Stimulated activated naive CD4-positive, alpha-beta T cell (primary cell): ENCODE measurements around the gene CPNE8.
"Not testable (repeated sequence)": the region's sequence is repeated elsewhere in the genome, so short reads cannot be mapped to it uniquely, and the experiment has no call there.

Source experiments
- DNase-seq, 6 experiments: peaks; one replicate each; lab custom pipeline; 2025; lab: John Stamatoyannopoulos, UW

The CPNE8 gene

GRCh38 chr12:38825006-38825405 is 80.4 kb downstream of the CPNE8 start:
- no peak for DNase-seq

DNA sequence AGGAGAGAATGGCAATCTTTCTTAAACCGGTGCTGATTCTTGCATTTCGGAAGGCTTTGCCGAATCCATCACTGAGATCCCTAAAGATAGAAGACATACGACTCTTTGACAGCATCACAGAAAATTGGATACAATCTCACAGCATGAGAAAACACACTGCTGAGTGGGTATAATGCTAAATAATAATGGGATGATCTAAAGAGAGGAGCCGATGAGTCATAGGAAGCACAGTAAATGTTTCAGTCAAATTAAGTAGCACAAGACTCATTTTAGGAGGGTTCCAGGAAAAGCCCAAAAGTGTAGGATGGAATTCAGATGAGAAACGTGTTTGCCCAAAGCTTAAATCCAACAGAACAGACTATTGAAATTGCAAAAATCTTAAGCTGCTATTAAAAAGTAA is 81.7 kb downstream of the CPNE8 start:
- no peak for DNase-seq

- DNase-seq, result no peak
Observed at GRCh38 chr12:38823314-38823713, 82.1 kb downstream of the CPNE8 start.

DNA sequence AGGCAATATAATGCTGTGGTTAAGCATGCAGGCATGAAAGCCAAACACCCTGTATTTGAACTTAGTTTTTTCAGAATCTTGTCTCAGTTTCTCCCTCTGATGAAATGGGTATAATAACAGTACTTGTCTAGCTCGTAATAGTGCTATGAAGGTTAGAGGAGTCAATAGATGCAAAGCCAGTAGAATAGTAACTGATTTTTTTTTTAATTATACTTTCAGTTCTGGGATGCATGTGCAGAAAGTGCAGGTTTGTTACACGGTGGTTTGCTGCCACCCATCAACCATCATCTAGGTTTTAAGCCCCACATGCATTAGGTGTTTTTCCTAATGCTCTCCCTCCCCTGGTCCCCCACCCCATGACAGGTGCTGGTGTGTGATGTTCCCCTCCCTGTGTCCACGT is 87.4 kb downstream of the CPNE8 start:
- DNase-seq, result no peak

DNA sequence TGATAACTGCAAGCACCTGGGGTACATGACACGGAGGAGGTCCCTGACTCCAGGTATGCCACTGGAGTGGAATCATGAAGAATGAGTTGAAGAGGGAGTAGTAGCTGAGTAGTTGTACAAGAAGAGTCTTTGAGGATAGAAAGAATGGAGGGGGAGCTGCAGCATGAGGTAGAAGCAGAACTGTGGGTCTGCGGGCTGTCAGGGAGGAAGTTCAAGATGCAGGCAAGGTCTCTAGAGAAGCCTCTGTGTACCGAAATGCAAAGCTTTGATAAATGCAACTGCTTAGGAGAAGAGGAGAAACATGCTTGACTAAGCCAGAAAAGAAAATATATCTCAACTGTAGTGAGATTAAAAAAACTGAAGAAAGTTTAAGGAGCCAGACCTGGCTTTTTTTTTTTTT is 91.5 kb downstream of the CPNE8 start:
- no peak for DNase-seq

DNA sequence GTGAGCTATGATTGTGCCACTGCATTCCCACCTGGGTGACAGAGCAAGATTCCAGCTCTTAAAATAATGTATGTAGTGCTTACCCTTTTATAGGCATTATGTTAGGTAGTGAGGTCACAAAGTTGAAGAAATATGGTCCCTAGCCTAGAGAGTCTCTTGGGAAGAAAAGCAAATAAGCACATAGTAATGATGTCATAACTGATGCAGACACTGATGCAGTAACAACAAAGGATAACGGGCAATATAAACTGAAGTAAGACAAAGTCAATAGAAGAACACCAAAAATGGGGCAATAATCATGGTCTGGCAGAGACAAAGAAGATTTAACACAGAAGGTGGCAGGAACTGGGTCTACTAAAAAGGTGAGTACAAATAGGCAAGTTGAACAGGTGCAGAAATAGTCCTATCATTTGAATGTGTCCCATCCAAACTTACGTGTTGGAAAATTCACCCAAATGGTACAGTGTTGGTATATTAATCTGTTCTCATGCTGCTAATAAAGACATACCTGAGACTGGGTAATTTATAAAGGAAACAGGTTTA is 93.5 kb downstream of the CPNE8 start:
- no peak for DNase-seq

GRCh38 chr12:38809832-38810231 is 95.6 kb downstream of the CPNE8 start:
- DNase-seq, result no peak

- no peak for DNase-seq
Observed at GRCh38 chr12:38788106-38788505, 117.3 kb downstream of the CPNE8 start.

DNA sequence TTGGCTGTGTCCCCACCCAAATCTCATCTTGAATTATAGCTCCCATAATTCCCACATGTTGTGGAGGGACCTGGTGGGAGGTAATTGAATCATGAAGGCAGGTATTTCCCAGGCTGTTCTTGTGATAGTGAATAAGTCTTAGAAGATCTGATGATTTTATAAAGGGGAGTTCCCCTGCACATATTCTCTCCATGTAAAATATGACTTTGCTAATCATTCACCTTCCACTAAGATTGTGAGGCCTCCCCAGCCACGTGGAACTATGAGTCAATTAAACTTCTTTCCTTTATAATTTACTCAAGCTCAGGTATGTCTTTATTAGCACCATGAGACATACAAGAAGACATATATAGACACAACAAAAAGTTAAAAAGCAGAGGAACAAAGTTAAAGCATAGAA is 120.0 kb downstream of the CPNE8 start:
- DNase-seq, result no peak

GRCh38 chr12:38783304-38783703 is 122.1 kb downstream of the CPNE8 start:
- no peak for DNase-seq

- no peak for DNase-seq
Observed at GRCh38 chr12:38782359-38782758, 123.0 kb downstream of the CPNE8 start.

DNA sequence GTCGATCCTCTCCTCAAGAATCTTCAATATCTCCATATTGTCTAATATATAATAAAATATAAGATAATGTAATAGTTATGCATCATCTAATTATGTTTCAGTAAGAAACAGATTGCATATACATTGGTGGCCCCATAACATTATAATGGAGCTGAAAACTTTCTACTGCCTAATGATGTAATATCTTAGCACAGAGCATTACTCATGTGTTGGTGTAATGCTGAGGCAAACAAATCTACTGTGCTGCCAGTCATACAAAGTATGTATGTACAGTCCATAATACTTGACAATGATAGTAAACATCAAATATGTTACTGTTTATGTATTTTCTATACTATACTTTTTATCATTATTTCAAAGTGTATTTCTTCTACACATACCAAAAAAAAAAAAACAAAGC is 128.7 kb downstream of the CPNE8 start:
- no peak for DNase-seq

DNA sequence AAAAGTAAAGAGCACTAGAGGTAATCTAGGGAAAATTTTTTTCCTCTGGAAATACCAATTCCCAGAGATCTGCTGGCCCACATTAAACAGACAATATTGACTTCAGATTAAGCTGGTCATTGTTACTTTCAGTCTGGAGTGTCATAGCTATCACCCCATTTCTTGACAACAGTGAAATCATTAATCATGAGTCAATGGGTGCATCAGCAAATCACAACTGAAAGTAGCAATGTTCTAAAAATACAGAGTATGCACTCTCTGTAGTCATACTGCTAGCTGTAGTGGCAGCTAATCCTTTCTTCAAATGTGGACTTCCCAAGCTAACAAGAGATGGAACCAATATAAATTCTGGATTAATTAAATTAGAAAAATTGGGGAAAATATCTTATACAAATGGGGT is 129.9 kb downstream of the CPNE8 start:
- DNase-seq, result no peak

- DNase-seq, result no peak
Observed at GRCh38 chr12:38772437-38772836, 133.0 kb downstream of the CPNE8 start.

DNA sequence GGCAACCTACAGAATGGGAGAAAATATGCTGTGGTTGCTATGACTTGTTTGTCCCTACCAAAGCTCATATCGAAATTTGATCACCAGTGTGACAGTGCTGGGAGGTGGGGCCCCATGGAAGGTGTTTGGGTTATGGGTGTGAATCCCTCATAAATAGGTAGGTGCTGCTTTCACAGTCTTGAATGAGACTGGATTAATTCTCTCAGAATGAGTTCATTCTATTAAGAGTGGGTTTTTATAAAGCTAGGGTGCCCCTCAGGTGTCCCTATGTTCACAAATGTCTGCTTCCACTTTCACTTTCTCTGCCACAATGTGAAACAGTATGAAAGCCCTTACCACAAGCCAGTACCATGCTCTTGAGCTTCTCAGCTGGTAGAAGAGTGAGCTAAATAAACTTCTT is 133.5 kb downstream of the CPNE8 start:
- DNase-seq, result peak in 1 of 6 experiments; percentile 7

DNA sequence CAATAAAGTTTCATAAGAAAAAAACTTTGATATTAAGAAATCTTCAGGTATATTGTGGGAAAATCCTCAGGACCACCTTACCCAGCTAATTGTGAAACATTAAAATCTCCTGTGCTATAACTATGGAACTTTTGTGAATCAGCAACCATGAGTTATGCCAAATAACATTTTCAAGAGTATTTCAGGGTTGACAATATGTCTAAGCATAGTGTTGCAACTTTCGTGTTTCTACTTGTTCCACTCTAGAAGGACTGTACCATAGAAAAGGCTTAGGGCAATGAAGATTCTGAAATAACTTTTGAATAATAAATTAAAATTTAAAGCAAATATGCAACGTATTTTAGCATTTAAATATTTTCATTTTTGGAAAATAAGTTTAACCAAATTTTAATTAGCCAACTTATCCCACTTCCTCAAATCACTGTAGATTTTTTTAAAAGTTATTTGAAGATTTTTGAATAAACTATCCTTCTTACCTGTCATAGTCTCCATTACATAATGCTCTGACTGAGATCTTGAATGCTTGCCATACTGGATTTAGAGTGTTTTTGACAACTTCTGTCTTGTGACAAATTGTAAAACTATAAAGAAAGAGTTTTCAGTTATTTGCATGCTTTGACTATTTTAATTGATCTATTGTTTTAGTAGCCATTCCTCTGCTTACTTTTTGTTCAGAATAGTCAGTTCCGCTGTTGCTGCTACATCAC is 143.6 kb downstream of the CPNE8 start:
- DNase-seq, result no peak

DNA sequence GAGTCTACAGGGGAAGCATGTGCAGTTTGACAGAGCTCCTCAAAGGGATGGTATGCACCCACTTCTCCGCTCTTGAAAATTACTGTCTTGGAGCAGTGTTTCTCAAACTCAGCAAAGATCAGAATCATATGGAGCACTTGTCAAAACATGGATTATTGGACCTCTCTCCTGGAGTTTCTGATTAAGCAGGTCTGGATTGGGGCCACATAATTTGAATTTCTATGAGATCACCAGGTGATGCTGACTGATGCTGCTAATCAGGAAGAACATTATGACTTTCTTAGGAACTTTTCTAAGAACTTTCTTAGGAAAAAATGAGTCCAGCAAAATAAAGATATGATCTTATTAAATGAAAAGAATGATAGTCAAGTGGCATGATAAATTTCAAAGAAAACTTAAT is 144.3 kb downstream of the CPNE8 start:
- no peak for DNase-seq

- DNase-seq, result no peak
Observed at GRCh38 chr12:38759621-38760020, 145.8 kb downstream of the CPNE8 start.

- no peak for DNase-seq
Observed at GRCh38 chr12:38746744-38747143, 158.6 kb downstream of the CPNE8 start.

- no peak for DNase-seq
Observed at GRCh38 chr12:38745601-38746000, 159.8 kb downstream of the CPNE8 start.

DNA sequence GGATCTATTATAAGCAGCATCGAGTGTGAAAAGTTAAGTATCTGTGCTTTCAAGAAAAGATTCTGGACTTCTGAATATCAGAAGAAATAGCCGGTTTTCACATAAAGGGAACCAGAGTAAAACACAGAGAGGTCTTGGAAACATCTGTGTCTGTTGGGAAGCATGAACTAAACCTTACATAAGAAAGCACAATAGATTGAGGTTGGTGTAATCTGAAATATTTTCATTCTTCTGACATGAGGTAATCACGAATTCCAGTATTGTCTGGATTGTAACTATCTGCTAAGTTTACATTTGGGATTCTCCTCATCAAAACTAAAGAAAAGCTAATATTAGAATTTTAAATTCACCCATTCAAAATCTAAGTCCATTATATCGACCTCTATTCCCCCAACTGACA is 161.3 kb downstream of the CPNE8 start:
- DNase-seq, result no peak

GRCh38 chr12:38742496-38742895 is 162.9 kb downstream of the CPNE8 start:
- not testable (repeated sequence) for DNase-seq

- DNase-seq, result no peak
Observed at GRCh38 chr12:38736821-38737220, 168.6 kb downstream of the CPNE8 start.

- DNase-seq, result no peak
Observed at GRCh38 chr12:38732761-38733160, 172.6 kb downstream of the CPNE8 start.
